ENCODE data around the gene CACNA1G. TPM values are rescaled to one million over a fixed set of nuclear protein-coding genes. Genes with fewer than 3 reads are reported as not detected.

The CACNA1G gene
- total and polyA plus RNA-seq, 2 experiments from 2014 or later = 19.0 to 46.1 TPM

GRCh38 chr17:50537721-50538548 lies 22.6 kb upstream of the CACNA1G start:
- Histone ChIP-seq H3K27me3 (peaks cover 5% of the 10 kb centered on the region), H3K9me3 (ENCODE audit: low read depth) (no peaks in the 10 kb centered on the region), H3K36me3 (no peaks in the 10 kb centered on the region), H3K4me1 (ENCODE audit: low read depth) (peaks cover 25% of the 10 kb centered on the region), H3K4me3 (no peak overlapping the region), H3K27ac (no peak overlapping the region)
- TF ChIP-seq, protein P1, sequence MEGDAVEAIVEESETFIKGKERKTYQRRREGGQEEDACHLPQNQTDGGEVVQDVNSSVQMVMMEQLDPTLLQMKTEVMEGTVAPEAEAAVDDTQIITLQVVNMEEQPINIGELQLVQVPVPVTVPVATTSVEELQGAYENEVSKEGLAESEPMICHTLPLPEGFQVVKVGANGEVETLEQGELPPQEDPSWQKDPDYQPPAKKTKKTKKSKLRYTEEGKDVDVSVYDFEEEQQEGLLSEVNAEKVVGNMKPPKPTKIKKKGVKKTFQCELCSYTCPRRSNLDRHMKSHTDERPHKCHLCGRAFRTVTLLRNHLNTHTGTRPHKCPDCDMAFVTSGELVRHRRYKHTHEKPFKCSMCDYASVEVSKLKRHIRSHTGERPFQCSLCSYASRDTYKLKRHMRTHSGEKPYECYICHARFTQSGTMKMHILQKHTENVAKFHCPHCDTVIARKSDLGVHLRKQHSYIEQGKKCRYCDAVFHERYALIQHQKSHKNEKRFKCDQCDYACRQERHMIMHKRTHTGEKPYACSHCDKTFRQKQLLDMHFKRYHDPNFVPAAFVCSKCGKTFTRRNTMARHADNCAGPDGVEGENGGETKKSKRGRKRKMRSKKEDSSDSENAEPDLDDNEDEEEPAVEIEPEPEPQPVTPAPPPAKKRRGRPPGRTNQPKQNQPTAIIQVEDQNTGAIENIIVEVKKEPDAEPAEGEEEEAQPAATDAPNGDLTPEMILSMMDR (IDR thresholded peaks at IDR 0.05; ENCODE audit: low read depth, low read length) = no peak
- no peak for DNase-seq (ENCODE audit: low read depth in 1 of 2, low spot score in 1 of 2)

GRCh38 chr17:50538549-50539410 lies 21.7 kb upstream of the CACNA1G start:
- Histone ChIP-seq H3K27ac (no peak overlapping the region), H3K9me3 (ENCODE audit: low read depth) (no peaks in the 10 kb centered on the region), H3K4me1 (ENCODE audit: low read depth) (peaks cover 16% of the 10 kb centered on the region), H3K36me3 (no peaks in the 10 kb centered on the region), H3K27me3 (no peaks in the 10 kb centered on the region), H3K4me3 (no peak overlapping the region)
- no peak for DNase-seq (ENCODE audit: low read depth in 1 of 2, low spot score in 1 of 2)
- TF ChIP-seq, protein P1 (IDR thresholded peaks at IDR 0.05; ENCODE audit: low read depth, low read length) = no peak

GRCh38 chr17:50539762-50540559 lies 20.6 kb upstream of the CACNA1G start:
- Histone ChIP-seq H3K36me3 (no peaks in the 10 kb centered on the region), H3K27me3 (no peaks in the 10 kb centered on the region), H3K27ac (no peak overlapping the region), H3K9me3 (ENCODE audit: low read depth) (no peaks in the 10 kb centered on the region), H3K4me1 (ENCODE audit: low read depth) (peaks cover 12% of the 10 kb centered on the region), H3K4me3 (no peak overlapping the region)
- DNase-seq (ENCODE audit: low read depth in 1 of 2, low spot score in 1 of 2) = no peak
- TF ChIP-seq, protein P1 (IDR thresholded peaks at IDR 0.05; ENCODE audit: low read depth, low read length) = no peak

- TF ChIP-seq, protein P1 (IDR thresholded peaks at IDR 0.05; ENCODE audit: low read depth, low read length) = no peak
- Histone ChIP-seq H3K9me3 (ENCODE audit: low read depth) (no peaks in the 10 kb centered on the region), H3K36me3 (no peaks in the 10 kb centered on the region), H3K4me3 (no peak overlapping the region), H3K27me3 (no peaks in the 10 kb centered on the region), H3K27ac (no peak overlapping the region), H3K4me1 (ENCODE audit: low read depth) (peaks cover 12% of the 10 kb centered on the region)
- DNase-seq (ENCODE audit: low read depth in 1 of 2, low spot score in 1 of 2) = no peak
Observed at GRCh38 chr17:50540560-50541401, 19.7 kb upstream of the CACNA1G start.

Data from cardiac muscle cell (in vitro differentiated cells and primary cell).